Neural progenitor cell (in vitro differentiated cells): ENCODE results near the gene DPP3.

Source experiments
- EZH2 ChIP-seq: fragments of 200-600 bp; sonication (generic); IDR thresholded peaks from 2 replicates; pipeline ENCODE4 v1.6.1; 2017; ENCODE audit warnings: antibody characterized with exemption, mild to moderate bottlenecking, moderate library complexity
- TF ChIP-seq, protein P1 (sequence below): fragments of 200-600 bp; sonication (generic); IDR thresholded peaks from 2 replicates; pipeline ENCODE4 v1.5.1; 2017; ENCODE audit warnings: antibody characterized with exemption, mild to moderate bottlenecking

DNA sequence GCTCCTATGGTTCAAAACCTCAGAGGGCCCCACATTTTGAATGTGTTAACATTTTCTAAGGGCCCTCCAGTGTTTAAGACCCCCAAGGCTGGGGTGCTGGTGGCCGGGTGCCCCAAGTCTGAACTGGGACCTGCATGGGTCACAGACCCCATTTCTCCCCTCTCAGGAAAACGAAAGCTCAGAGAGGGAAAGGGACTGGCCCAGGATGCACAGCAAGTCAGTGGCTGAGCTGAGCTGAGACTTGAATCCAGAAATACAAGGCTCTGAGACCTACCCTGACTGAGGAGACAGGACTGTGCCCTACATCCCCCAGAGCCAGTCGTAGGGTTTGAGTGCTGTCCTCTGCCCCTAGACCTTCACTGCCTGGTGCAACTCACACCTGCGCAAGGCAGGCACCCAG lies 70.7 kb downstream of the DPP3 start:
- TF ChIP-seq, protein P1, sequence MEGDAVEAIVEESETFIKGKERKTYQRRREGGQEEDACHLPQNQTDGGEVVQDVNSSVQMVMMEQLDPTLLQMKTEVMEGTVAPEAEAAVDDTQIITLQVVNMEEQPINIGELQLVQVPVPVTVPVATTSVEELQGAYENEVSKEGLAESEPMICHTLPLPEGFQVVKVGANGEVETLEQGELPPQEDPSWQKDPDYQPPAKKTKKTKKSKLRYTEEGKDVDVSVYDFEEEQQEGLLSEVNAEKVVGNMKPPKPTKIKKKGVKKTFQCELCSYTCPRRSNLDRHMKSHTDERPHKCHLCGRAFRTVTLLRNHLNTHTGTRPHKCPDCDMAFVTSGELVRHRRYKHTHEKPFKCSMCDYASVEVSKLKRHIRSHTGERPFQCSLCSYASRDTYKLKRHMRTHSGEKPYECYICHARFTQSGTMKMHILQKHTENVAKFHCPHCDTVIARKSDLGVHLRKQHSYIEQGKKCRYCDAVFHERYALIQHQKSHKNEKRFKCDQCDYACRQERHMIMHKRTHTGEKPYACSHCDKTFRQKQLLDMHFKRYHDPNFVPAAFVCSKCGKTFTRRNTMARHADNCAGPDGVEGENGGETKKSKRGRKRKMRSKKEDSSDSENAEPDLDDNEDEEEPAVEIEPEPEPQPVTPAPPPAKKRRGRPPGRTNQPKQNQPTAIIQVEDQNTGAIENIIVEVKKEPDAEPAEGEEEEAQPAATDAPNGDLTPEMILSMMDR, result no peak
- no peak for TF ChIP-seq EZH2
